H9 (cell line): ENCODE measurements around the gene RPL28. TPM values are rescaled to one million over a fixed set of nuclear protein-coding genes. Genes with fewer than 3 reads are reported as not detected.

Source experiments
- DNase-seq: peaks from one replicate; pipeline ENCODE4 v3.0.0-alpha.2; 2017
- H2AFZ ChIP-seq: one replicate; pipeline ENCODE4 v1.6.1; 2013; ENCODE audit warnings: mild to moderate bottlenecking, low read length, control low read depth, moderate library complexity
- H2AK5ac ChIP-seq: 2 replicates; pipeline ENCODE4 v1.6.1; 2013; ENCODE audit warnings: low read length, control low read depth, mixed read lengths; ENCODE audit not compliant: insufficient read length
- H2BK120ac ChIP-seq: one replicate; pipeline ENCODE4 v1.6.1; 2013; ENCODE audit warnings: low read depth, mild to moderate bottlenecking, low read length, control low read depth, inconsistent platforms; ENCODE audit not compliant: poor library complexity, severe bottlenecking
- H2BK12ac ChIP-seq: 2 replicates; pipeline ENCODE4 v1.6.1; 2013; ENCODE audit warnings: low read length, control low read depth, mixed read lengths, low read depth; ENCODE audit not compliant: insufficient read length
- H2BK15ac ChIP-seq: 2 replicates; pipeline ENCODE4 v1.6.1; 2013; ENCODE audit warnings: low read depth, low read length, control low read depth
- H2BK20ac ChIP-seq: one replicate; pipeline ENCODE4 v1.6.1; 2013; ENCODE audit warnings: low read depth, mild to moderate bottlenecking, low read length, control low read depth, inconsistent platforms; ENCODE audit not compliant: poor library complexity, severe bottlenecking
- H2BK5ac ChIP-seq: 2 replicates; pipeline ENCODE4 v1.6.1; 2013; ENCODE audit warnings: low read length, control low read depth, mixed read lengths; ENCODE audit not compliant: insufficient read length
- H3K14ac ChIP-seq: 2 replicates; pipeline ENCODE4 v1.6.1; 2013; ENCODE audit warnings: low read length, control low read depth; ENCODE audit not compliant: insufficient read depth
- H3K18ac ChIP-seq: 2 replicates; pipeline ENCODE4 v1.6.1; 2013; ENCODE audit warnings: low read depth, mild to moderate bottlenecking, mixed read lengths, low read length, control low read depth; ENCODE audit not compliant: insufficient read length
- H3K23ac ChIP-seq: 2 replicates; pipeline ENCODE4 v1.6.1; 2013; ENCODE audit warnings: low read length, control low read depth, mixed read lengths, low read depth; ENCODE audit not compliant: insufficient read length
- H3K23me2 ChIP-seq: 2 replicates; pipeline ENCODE4 v1.6.1; 2013; ENCODE audit warnings: low read depth, mild to moderate bottlenecking, mixed read lengths, low read length, control low read depth; ENCODE audit not compliant: insufficient read length, poor library complexity, severe bottlenecking
- H3K27ac ChIP-seq: 2 replicates; pipeline ENCODE4 v1.5.1; 2013; ENCODE audit warnings: low read length, control low read depth, mixed read lengths, low read depth; ENCODE audit not compliant: insufficient read length
- H3K27me3 ChIP-seq: 2 replicates; pipeline ENCODE4 v1.6.1; 2013; ENCODE audit warnings: low read length, control low read depth, inconsistent platforms; ENCODE audit not compliant: insufficient read depth
- H3K4ac ChIP-seq: 2 replicates; pipeline ENCODE4 v1.6.1; 2013; ENCODE audit warnings: low read depth, mild to moderate bottlenecking, control low read depth, inconsistent platforms, low read length, moderate library complexity
- H3K4me1 ChIP-seq: 2 replicates; pipeline ENCODE4 v1.6.1; 2013; ENCODE audit warnings: low read length, control low read depth, inconsistent platforms; ENCODE audit not compliant: insufficient read depth
- H3K4me2 ChIP-seq: 2 replicates; pipeline ENCODE4 v1.6.1; 2013; ENCODE audit warnings: low read length, control low read depth, mixed read lengths; ENCODE audit not compliant: insufficient read length, insufficient read depth
- H3K56ac ChIP-seq: 2 replicates; pipeline ENCODE4 v1.6.1; 2013; ENCODE audit warnings: low read depth, mild to moderate bottlenecking, mixed read lengths, low read length, control low read depth; ENCODE audit not compliant: insufficient read length
- H3K79me1 ChIP-seq: 2 replicates; pipeline ENCODE4 v1.6.1; 2013; ENCODE audit warnings: low read depth, mild to moderate bottlenecking, moderate library complexity, low read length, control low read depth, inconsistent platforms; ENCODE audit not compliant: insufficient read depth, poor library complexity, severe bottlenecking
- H3K79me2 ChIP-seq: 2 replicates; pipeline ENCODE4 v1.6.1; 2013; ENCODE audit warnings: low read length, control low read depth, inconsistent platforms; ENCODE audit not compliant: insufficient read depth
- H3K9ac ChIP-seq: 2 replicates; pipeline ENCODE4 v1.6.1; 2013; ENCODE audit warnings: low read length, control low read depth, mixed read lengths; ENCODE audit not compliant: insufficient read length; ENCODE audit errors: extremely low read depth
- H3K9me3 ChIP-seq: one replicate; pipeline ENCODE4 v1.6.1; 2013; ENCODE audit warnings: low read depth, low read length, inconsistent platforms; ENCODE audit not compliant: control insufficient read depth
- H3T11ph ChIP-seq: one replicate; pipeline ENCODE4 v1.6.1; 2013; ENCODE audit warnings: mild to moderate bottlenecking, low read length, control low read depth, inconsistent platforms
- H4K20me1 ChIP-seq: one replicate; pipeline ENCODE4 v1.6.1; 2013; ENCODE audit not compliant: control insufficient read depth, insufficient read length, insufficient read depth
- H4K5ac ChIP-seq: 2 replicates; pipeline ENCODE4 v1.6.1; 2013; ENCODE audit warnings: low read depth, mild to moderate bottlenecking, mixed read lengths, low read length, control low read depth; ENCODE audit not compliant: insufficient read length
- H4K8ac ChIP-seq: replicated peaks from 2 replicates; pipeline ENCODE4 v1.6.1; 2013; ENCODE audit warnings: low read length, control low read depth, mixed read lengths, low read depth; ENCODE audit not compliant: insufficient read length
- H4K91ac ChIP-seq: 2 replicates; pipeline ENCODE4 v1.6.1; 2013; ENCODE audit warnings: low read depth, mild to moderate bottlenecking, moderate library complexity, mixed read lengths, low read length, control low read depth; ENCODE audit not compliant: insufficient read length
- H3K27ac Mint-ChIP-seq, 3 experiments: 2 replicates in 2 of 3; 3 replicates in 1 of 3; pipeline ENCODE4 v1.8.0; 2020 to 2021; ENCODE audit warnings: mixed read lengths in 3 of 3, mild to moderate bottlenecking in 1 of 3, moderate library complexity in 1 of 3
- H3K27me3 Mint-ChIP-seq: 2 replicates; pipeline ENCODE4 v1.8.0; 2021; ENCODE audit warnings: low read depth, mild to moderate bottlenecking, moderate library complexity, mixed read lengths
- H3K36me3 Mint-ChIP-seq, 3 experiments: 2 replicates in 2 of 3; 3 replicates in 1 of 3; pipeline ENCODE4 v1.8.0; 2020 to 2021; ENCODE audit warnings: low read depth in 3 of 3, mixed read lengths in 3 of 3; ENCODE audit not compliant: insufficient read depth in 1 of 3
- H3K4me1 Mint-ChIP-seq, 2 experiments: 2 replicates each; pipeline ENCODE4 v1.8.0; 2020; ENCODE audit warnings: mixed read lengths in 2 of 2
- H3K4me3 Mint-ChIP-seq, 2 experiments: 2 replicates in 1 of 2; 3 replicates in 1 of 2; pipeline ENCODE4 v1.8.0; 2020 to 2021; ENCODE audit warnings: mild to moderate bottlenecking in 2 of 2, mixed read lengths in 2 of 2, moderate library complexity in 1 of 2
- H3K9me3 Mint-ChIP-seq, 2 experiments: 2 replicates in 1 of 2; 3 replicates in 1 of 2; pipeline ENCODE4 v1.8.0; 2020; ENCODE audit warnings: mild to moderate bottlenecking in 2 of 2, mixed read lengths in 2 of 2, moderate library complexity in 1 of 2
- WGBS: extraction: QIAGEN DNeasy Blood & Tissue Kit; methylation state at CpG from one replicate; pipeline ENCODE4 v1.1.7; 2013; ENCODE audit warnings: missing lambda C conversion rate, low lambda C conversion rate, mixed read lengths; ENCODE audit not compliant: insufficient read length; ENCODE audit errors: extremely low coverage; 5-methylcytosine and 5-hydroxymethylcytosine counted together
- total RNA-seq: library from RNA; stranded (reverse); gene quantifications from 2 replicates; pipeline ENCODE4 v1.2.1, GENCODE V29; 2021
- TF ChIP-seq, protein P1 (sequence below): fragments of 200-600 bp; sonication (generic); conservative IDR thresholded peaks from 3 replicates; pipeline ENCODE4 v1.8.0; 2021; ENCODE audit warnings: antibody characterized with exemption, mild to moderate bottlenecking

Gene RPL28
- total RNA-seq, 1 experiment from 2014 or later, result 2,076 TPM

DNA sequence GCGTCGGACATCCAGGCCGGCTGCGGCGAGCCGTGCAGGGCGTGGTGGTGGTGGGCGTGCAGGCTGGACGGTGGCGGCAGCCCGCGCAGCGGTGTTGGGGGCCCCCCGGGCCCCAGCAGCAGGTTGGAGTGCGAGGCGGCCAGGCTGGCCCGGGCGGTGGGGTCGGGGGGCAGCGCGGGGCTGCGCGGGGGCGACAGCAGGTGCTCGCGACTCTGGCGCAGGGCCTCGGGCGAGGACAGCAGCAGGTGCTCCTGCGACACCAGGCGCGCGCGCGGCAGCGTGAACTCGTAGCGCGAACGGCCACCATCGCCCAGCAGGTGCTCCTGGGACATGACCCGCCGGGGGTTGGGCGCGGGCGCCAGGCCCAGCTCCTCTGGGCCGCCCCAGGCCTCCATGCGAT lies 47.6 kb downstream of the RPL28 start:
- Histone ChIP-seq H3K27me3 (no peaks in the 10 kb centered on the region; the same call in 1 of the 2 replicates), H2BK20ac (no peak overlapping the region), H3K79me1 (no peaks in the 10 kb centered on the region), H2AK5ac (no peak overlapping the region), H3K9ac (no peak overlapping the region), H4K91ac (no peak overlapping the region), H3K79me2 (no peaks in the 10 kb centered on the region), H3K23me2 (peaks cover 3% of the 10 kb centered on the region), H2BK15ac (no peak overlapping the region), H4K8ac (no peak overlapping the region), H3K4me2 (no peak overlapping the region), H4K5ac (no peak overlapping the region), H3K4ac (no peak overlapping the region), H2BK12ac (no peak overlapping the region), H2AFZ (no peak overlapping the region), H3K9me3 (no peaks in the 10 kb centered on the region), H2BK5ac (no peak overlapping the region), H3K18ac (no peak overlapping the region), H4K20me1 (no peaks in the 10 kb centered on the region), H3K56ac (no peak overlapping the region), H3K27ac (no peak overlapping the region), H3K4me1 (no peaks in the 10 kb centered on the region), H2BK120ac (no peak overlapping the region), H3K23ac (no peak overlapping the region), H3T11ph (no peak overlapping the region), H3K14ac (no peak overlapping the region)
- H3K4me1 Mint-ChIP-seq, result peaks cover 5 to 11% of the 10 kb centered on the region in 2 experiments; a peak in 3 of 4 replicates
- DNase-seq, result no peak
- peaks cover 31% of the 10 kb centered on the region for H3K27me3 Mint-ChIP-seq
- H3K9me3 Mint-ChIP-seq, result peaks cover 6 to 10% of the 10 kb centered on the region in 2 experiments; a peak in 3 of 5 replicates
- no CpG with 5 or more reads among the region's 48 CpGs for WGBS
- H3K36me3 Mint-ChIP-seq, result peaks cover 0 to 2% (median 0%) of the 10 kb centered on the region in 3 experiments; a peak in 1 of 7 replicates
- TF ChIP-seq, protein P1, sequence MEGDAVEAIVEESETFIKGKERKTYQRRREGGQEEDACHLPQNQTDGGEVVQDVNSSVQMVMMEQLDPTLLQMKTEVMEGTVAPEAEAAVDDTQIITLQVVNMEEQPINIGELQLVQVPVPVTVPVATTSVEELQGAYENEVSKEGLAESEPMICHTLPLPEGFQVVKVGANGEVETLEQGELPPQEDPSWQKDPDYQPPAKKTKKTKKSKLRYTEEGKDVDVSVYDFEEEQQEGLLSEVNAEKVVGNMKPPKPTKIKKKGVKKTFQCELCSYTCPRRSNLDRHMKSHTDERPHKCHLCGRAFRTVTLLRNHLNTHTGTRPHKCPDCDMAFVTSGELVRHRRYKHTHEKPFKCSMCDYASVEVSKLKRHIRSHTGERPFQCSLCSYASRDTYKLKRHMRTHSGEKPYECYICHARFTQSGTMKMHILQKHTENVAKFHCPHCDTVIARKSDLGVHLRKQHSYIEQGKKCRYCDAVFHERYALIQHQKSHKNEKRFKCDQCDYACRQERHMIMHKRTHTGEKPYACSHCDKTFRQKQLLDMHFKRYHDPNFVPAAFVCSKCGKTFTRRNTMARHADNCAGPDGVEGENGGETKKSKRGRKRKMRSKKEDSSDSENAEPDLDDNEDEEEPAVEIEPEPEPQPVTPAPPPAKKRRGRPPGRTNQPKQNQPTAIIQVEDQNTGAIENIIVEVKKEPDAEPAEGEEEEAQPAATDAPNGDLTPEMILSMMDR, result no peak
- H3K4me3 Mint-ChIP-seq, result no peak overlapping the region
- H3K27ac Mint-ChIP-seq, result no peak overlapping the region
